Activated CD4-positive, alpha-beta T cell treated with anti-CD3 and anti-CD28 coated beads for 24 hours (primary cell): Measurements from ENCODE around the gene CEMP1.
"Not testable (repeated sequence)": the region's sequence is repeated elsewhere in the genome, so short reads cannot be mapped to it uniquely, and the experiment has no call there.

Source experiments
- DNase-seq, 2 donors: peaks; one replicate each; pipeline ENCODE4 v3.0.0-alpha.2; 2020; ENCODE audit warnings: low read depth in 2 of 2

CEMP1 gene

DNA sequence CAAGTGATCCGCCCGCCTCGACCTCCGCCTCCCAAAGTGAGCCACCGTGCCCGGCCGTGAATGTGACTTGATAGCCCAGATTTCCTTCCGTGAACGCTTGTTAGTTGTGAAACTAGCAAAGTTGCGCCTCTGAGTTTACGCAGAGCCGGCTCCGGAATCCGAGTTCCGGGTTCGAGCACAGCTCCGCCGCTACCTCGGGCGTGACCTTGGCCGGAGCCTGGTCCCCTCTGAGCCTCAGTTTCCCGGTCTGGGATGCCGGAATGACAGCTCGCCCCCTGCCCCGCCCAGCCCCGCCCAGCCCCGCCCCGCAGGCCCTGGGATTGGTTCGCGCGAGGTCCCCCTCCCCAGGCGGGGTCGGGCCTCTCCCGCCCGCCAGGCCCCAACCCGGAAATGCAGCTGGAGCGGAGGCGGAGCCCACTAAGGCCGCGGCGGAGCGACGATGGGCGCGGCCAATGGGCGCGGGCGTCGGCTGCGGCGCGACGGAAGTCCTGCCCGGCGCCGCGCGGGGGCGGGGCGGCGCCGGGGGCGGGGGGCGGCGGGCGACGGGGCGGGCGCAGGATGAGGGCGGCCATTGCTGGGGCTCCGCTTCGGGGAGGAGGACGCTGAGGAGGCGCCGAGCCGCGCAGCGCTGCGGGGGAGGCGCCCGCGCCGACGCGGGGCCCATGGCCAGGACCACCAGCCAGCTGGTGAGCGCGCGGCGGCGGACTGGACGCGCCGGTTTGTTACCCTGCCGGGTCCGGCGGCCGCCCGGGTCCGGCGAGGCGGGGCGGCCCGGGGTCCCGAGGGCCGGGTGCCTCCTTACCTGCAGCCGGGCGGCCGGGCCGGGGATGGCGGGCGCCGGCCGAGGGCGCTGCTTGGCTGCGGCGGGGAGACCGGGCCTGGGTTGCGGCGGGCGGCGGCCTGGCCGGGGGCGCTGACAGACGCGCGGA is 6.5 kb upstream of the CEMP1 start, which contains the start of gene PDPK1:
TSS of gene PDPK1 (plus strand) at position 571 of the 929 bp plus-strand sequence. CDS start at position 663, 92 bp downstream.
- peak; percentile 84 to 86 for DNase-seq

DNA sequence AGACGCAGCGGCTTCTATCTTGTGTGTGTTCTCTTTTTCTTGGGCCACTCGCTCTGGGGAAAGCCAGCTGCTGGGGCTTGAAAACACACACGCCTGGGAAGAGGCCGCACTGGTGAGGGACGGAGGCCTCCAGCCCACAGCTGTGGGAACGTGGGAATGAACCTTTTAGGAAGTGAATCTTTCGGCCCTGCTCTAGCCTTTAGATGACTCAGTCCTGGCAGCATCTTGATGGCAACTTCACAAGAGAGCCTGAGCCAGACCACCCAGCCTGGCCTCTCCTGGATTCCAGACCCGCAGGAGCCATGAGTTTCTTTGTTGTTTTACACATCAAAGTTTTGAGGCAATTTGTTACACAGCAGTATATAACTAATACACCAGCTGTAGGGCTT is 4.4 kb upstream of the CEMP1 start:
- no peak for DNase-seq

DNA sequence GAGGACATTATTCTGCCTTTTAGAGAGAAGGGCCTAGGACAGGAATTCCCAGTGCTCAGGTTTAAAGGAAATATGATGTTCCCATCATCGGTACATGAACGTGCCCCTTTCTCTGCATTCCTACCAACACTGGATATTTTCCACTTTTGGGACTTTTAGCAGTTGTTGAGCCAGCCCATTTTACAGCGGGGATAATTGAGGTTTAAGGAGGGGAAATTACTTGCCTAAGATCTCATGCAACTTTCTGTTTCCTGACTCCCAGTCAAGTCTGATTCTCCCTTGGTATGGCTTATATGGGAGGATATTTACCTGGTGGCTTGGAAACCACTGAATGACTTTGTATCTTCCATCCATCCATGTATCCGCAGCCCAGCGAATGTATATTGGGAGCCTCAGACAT is 3.1 kb upstream of the CEMP1 start:
- DNase-seq: not testable (repeated sequence)

DNA sequence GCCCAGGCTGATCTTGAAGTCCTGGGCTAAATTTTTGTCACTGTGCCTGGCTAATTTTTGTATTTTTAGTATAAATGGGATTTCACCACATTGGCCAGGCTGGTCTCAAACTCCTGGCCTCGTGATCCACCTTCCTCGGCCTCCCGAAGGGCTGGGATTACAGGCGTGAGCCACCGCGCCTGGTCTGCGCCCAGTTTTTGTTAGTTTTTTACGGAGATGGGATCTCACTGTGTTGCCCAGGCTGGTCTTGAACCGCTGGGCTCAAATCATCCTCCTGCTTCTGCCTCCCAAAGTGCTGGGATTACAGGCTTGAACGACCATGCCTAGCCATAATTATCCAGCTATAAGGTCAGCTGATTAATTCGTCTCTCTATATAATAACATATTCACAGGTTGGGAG is 2.7 kb upstream of the CEMP1 start:
- no peak for DNase-seq

DNA sequence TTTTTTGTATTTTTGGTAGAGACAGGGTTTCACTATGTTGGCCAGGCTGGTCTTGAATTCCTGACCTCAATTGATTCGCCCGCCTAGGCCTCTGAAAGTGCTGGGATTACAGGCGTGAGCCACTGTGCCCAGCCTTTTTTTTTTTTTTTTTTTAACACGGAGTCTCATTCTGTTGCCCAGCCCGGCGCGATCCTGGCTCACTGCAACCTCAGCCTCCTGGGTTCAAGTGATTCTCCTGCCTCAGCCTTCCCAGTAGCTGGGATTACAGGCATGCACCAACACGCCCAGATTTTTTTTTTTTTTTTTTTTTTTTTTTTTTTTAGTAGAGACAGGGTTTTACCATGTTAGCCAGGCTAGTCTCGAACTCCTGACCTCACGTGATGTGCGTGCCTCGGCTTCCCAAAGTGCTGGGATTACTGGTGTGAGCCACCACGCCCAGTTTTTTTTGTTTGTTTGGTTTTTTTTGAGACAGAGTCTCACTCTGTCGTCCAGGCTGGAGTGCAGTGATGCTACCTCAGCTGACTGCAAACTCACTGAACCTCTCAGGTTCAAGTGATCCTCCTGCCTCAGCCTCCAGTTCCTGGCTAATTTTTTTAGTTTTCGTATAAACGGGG is 2.0 kb upstream of the CEMP1 start:
- not testable (repeated sequence) for DNase-seq

DNA sequence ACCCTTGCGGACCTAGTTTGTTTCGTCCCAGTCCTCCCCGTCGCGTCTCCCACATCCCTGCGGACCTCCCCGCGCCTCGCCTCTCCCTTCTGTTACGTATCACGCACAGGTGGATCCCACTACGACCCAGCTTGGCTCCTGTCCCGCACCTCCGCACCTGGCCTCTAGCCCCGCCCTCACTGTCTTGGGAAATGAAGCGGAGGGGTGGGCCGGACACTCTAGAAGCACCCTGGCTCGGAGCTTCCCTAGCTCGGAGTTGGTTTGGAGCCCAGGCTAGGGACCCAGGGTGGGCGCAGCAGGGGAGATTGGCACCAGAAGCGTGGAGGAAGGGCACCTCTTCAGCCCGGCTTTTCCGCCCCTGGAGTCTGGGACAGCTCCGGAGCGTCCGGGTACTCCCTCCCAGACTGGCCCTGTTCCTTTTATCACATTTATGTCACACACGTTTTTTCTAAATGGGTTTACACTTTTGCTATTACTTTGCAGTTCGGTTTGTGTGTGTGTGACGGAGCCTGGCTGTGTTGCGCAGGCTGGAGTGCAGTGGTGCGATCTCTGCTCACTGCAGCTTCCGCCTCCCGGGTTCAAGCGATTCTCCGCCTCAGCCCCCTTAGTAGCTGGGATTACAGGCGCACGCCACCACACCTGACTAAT is 1.4 kb upstream of the CEMP1 start:
- DNase-seq: peak in 1 of 2 donors; percentile 33

DNA sequence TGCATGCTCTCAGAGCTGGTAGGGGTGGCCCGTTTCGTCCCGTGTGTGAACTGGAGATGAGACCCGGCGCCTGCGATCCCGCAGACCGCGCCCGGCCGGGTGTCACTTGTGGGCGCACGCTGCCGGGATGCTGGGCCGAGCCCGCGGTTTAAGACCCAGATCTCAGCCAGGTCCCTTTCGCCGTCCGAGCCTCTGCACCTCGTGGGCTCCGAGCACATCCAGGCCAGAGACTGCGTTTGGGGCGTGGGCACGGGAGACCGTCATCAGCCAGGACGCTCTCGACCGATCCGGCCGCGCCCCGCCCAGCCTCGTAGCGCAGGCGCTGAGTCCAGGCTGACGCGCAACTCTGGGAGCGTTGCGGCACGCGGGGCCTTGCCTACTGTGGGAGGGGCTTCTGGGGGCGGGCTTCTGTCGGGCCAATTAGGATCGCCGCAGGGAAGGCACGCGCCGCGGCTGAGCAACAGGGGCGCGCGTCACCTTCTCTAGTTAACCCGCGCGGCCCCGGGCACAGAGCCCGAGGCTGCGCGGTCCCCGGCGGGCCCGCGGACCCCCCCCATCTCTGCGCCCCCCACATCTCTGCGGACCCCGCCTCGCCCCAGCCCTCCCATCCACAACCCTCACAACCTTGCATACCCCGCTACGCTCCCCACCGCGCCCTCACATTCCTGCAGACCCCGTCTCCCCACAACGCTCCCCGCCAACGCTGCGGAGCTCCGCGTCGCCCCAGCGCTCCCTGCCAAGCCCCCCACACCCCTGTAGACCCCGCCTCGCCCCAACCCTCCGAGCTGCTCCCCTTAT is 687 bp upstream of the CEMP1 start:
- DNase-seq: peak; percentile 94 to 97

DNA sequence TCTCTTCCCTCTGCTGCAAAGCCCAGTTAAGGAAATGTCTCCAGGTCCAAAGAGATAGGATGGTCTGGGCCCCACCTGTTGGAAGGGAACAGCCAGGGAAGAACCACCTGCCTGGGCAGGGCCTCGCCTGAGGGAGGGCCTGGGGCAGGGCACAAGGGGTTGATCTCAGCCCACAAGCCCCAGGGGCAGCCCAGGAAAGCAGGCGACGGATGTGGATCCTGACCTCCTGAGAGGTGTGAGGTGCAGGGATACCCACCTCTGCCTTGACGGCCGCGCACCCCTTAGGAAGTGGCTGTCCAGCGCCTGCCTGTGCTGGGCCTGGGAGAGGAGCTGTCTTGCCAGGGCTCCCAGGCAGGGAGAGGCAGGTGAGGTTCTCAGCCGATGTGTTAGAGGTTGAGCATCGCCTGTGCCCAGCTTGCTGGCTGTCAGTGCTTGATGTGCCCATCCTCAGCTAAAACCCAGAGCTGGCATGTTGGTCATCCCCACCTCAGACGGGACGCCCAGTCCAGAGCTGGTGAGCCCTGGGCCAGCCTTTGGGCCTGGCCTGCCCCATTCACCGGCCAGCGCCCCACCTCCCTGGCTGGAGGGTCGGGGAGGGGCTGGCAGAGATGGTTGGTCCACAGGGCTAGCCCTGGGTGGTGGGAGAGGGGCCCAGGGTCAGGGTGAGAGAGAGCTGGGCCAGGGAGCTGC is 434 bp downstream of the CEMP1 start:
- no peak for DNase-seq

DNA sequence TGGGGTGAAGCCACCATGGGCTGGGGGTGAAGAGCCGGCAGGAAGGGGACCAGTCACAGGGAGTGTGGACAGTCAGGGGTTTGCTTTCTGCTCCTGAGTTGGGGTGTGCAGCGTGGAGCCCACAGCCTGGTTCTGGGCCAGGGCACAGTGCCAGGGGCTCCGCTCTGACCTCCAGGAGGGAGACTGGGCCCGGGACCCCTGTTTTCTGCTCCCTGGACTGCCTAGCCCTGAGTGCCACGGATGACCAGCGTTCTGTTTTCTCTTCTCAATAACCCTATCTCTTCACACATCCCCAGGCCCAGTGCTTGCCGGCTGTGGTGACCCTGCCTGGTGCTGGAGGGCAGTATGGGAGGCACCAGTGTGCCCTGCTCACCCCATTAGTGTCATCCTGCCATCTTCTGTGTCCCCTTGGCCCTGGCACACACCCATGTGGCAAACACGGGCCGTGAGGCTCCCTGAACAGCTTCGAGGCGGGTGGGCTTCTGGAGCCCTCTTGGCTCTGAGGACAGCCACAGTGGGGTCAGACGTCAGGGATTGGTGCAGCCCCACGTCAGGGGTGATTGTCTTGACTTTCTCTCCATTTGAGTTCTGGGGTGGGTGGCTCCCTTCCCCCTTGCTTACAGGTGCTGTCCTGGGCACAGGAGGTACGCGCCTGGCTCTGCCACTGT is 1.1 kb downstream of the CEMP1 start:
- no peak for DNase-seq

DNA sequence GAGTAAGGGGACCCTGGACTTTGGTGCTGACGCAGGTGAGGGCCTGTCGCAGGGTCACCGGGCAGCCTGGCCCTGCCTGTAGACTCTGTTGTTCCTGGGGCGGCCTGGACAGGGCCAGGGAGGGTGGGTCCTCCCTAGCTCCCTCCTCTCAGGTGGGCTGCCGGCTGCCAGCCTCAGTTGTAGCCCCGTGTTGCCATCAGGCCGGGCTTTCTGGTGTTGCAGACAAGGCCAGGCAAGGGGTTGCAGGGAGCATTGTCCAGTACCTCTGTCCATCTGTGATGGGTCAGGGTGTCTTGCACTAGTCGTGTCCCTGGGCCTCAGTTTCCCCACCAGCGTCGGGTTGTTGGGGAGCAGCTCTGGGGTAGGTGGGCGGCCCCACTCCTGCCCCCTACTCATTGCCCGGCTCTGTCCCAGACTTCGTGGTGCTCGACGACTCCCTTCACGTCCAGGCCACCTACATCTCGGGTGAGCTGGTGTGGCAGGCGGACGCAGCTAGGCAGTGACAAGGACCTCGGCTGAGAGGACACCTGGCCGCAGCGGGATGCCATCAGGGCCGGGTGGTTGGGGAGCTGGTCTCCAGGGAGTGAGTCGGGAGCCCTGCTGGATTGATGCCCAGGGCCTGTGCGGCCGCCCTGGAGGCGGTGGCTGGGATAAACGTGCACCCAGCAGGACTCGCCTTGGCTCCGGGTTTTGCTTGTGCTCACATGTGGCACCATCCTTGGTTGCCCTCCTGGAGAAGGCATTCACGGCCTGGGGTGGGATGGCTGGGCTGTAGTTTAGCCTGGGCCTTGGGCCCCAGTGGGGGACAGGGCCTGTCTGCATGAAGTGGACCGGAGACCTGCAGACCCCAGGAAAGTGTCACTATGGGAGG is 1.9 kb downstream of the CEMP1 start:
- DNase-seq: no peak

DNA sequence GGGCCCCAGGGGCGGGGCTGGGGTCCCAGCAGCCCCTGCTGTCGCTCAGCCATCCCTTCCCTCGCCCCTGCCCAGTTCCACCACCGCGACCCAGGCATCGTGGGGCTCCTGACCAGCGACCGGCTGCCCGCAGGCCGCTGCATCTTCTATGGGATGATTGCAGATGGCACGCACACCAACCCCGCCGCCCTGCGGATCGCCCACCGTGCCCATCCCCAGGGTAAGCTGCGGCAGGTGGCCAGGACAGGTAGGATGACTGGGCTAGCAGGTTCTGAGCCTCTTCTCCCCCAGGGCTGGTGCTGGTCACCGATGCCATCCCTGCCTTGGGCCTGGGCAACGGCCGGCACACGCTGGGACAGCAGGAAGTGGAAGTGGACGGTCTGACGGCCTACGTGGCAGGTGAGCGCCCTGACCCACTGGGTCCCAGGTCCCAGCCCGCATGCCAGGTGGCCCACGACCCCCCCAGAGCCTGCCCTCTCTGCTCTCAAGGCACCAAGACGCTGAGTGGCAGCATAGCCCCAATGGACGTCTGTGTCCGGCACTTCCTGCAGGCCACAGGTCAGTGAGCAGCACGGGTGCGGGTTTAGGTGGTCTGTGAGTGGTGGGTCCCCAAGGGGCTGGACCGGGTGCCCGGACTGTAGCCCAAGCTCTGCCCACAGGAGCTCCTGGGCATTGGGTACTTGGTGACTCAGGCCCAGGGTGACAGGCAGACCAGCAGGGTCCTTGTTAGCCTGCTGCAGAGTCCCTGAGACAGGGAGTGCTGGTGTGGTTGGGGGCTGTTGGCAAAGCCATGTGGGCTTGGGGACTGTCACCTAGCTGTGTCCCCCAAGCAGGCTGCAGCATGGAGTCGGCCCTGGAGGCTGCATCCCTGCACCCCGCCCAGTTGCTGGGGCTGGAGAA is 2.8 kb downstream of the CEMP1 start:
- DNase-seq: no peak

DNA sequence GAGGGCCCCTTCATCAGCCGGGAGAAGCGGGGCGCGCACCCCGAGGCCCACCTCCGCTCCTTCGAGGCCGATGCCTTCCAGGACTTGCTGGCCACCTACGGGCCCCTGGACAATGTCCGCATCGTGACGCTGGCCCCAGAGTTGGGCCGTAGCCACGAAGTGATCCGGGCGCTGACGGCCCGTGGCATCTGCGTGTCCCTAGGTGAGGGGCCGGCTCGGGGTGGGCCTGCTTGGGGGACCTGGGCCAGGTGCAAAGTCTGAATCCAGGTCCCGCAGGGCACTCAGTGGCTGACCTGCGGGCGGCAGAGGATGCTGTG is 3.5 kb downstream of the CEMP1 start:
- no peak for DNase-seq

DNA sequence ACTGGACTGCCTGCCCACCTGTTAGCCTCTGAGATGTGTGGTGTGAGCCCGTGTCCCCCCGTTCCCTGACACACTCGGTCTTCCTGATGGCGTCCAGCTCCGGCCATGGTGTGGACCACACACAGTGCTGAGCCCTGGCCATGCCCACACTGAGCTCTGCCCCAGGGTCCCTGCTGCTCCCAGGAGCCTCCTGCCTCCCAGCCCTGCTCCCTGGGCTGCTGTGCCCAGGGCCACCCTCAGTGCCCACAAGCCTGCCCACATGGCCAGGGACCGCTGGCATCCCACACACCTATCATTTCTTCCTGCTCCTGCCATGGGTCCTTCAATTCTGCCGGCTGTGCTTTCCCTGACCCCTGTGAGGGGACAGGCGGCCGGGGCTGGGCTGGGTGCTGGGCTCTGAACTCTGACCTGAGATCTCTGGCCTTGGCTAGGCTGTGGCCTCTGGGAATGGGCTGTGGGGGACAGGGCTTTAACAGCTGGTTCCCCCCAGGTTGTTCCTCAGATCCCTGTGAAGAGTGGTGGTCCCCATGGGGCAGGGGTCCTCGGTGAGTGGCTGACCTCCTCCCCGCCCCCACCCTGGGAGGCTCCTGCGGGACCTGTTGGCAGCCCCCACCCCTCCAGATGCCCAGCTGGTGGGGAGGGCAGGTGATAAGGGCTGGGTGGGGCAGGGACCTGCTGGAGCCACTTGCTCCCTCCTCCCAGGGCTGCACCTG is 4.0 kb downstream of the CEMP1 start:
- no peak for DNase-seq

DNA sequence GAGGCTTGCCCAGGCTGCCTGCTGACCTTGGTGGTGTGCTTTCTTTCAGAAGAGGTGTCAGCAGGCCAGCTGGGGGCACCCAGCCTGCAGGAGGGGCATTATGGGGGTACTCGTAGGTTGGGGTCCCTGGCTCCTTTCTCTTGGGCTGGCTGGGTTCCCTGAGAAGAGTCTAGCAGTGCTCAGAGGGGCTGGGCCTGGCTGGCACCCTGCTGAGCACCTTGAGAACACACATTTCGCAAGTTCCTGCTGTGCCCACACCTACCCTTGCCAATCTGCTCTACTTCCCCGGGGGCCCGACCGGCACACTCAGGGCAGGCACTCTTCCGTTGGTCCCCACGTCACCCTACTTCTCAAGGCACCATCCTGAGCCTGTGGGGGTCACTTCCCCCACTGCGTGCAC is 5.1 kb downstream of the CEMP1 start:
- DNase-seq: no peak

DNA sequence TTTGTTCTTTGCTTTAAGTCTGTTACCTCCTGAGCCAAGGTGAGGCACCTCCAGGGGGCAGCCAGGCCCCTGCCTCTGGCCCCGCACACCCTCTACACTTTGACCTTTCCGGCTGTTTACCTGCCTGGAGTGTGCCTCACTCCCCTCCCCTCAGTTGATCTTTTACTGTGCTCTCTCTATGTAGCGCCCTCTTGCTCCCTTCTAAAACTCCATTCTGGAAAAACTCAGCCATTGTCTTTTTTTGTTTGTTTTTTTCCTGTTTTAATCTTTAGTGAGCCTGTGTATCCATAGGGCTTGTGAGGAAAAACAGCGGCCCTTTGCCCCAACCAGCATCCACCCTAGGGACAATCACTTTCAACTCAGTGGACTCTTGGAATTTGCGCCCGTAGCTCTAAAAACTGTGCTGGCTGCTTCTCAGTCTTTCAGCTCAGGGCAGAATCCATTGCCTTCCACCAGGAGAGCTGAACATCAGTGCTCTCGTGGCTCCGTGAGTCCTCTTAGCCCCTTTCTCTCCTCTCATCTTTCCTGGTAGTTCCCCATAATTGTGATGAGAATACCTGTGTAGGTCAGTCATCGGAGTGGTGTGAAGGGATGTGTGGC is 6.8 kb downstream of the CEMP1 start:
- DNase-seq: no peak

DNA sequence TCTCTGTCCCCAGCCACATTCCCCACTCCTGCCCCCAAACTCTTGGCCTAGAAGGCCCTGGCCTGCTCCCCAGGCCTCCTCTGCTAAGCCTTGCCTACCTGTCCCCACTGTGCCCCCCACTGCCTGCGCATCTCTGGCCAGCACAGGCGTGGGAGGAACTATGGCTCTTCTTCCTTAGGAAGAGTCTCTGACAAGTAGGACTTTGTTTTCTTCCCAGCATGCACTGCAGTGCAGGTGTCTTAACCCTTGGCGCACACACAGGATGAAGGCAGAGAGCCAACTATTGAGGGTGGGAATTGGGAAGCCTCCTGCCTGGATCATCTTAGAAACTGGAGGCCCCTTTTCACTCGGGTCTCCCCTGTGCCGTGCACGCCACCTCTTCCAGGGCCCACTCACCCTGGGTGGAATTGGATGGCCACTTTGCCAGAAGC is 7.4 kb downstream of the CEMP1 start:
- no peak for DNase-seq

DNA sequence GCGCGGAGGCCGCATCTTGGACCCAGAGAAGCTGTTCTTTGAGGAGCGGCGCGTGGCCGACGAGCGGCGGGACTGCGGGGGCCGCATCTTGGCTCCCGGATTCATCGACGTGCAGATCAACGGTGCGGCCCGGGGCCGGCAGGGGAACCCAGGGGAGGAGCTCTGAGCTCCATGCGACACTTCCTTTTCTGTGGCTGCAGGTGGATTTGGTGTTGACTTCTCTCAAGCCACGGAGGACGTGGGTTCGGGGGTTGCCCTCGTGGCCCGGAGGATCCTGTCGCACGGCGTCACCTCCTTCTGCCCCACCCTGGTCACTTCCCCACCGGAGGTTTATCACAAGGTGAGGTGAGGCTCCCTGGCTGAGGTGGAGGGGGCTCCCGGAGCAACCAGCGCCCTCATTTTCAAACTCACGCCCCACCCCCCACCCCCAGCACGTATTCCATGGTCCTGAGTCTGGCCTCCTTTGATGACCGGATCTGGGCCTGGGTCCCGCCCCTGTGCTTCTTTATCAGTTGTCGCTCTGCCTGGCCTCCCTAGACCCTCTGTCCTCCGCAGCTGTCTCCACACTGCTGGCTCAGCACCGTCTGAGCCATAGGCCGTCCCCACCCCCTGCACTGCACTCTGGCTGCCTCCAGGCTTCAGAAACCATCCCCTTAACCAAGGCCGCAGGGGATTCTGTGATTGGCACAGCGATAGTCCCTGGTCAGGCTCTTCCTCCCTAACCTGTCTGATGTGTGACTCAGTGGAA is 10.2 kb downstream of the CEMP1 start:
- no peak for DNase-seq
